Neural cell (in vitro differentiated cells): Measurements from ENCODE around the gene OS9. TPM values are rescaled to one million over a fixed set of nuclear protein-coding genes. Genes with fewer than 3 reads are reported as not detected.

Experiments
- H2AFZ ChIP-seq: fragments of 200-600, 300-800 bp; sonication (generic), shearing (Covaris generic); 2 replicates; pipeline ENCODE4 v1.6.0; 2014; ENCODE audit warnings: low read depth, mild to moderate bottlenecking, antibody characterized with exemption, low read length, moderate library complexity
- H3F3A ChIP-seq: fragments of 200-600 bp; shearing (Covaris generic); 2 replicates; pipeline ENCODE4 v1.6.1; 2016; ENCODE audit warnings: mild to moderate bottlenecking, moderate library complexity, mixed read lengths, antibody characterized with exemption, low read length; ENCODE audit not compliant: insufficient read depth, poor library complexity, severe bottlenecking
- H3K27ac ChIP-seq: fragments of 200-600, 300-800 bp; sonication (generic), shearing (Covaris generic); 2 replicates; pipeline ENCODE4 v1.5.1; 2014; ENCODE audit warnings: mild to moderate bottlenecking, low read length, moderate library complexity
- H3K27me3 ChIP-seq: fragments of 300-800, 200-600 bp; sonication (generic), shearing (Covaris generic); 2 replicates; pipeline ENCODE4 v1.6.0; 2014; ENCODE audit warnings: mild to moderate bottlenecking, low read depth, low read length, moderate library complexity; ENCODE audit not compliant: insufficient read depth
- H3K36me3 ChIP-seq: fragments of 300-800, 200-600 bp; sonication (generic), shearing (Covaris generic); 2 replicates; pipeline ENCODE4 v1.5.1; 2014; ENCODE audit warnings: mild to moderate bottlenecking, antibody characterized with exemption, low read length, moderate library complexity; ENCODE audit not compliant: insufficient read depth
- H3K4me2 ChIP-seq: fragments of 300-800, 200-600 bp; sonication (generic), shearing (Covaris generic); 2 replicates; pipeline ENCODE4 v1.6.0; 2014; ENCODE audit warnings: mild to moderate bottlenecking, low read length
- H3K4me3 ChIP-seq: fragments of 300-800, 200-600 bp; sonication (generic), shearing (Covaris generic); 2 replicates; pipeline ENCODE4 v1.5.1; 2014; ENCODE audit warnings: mild to moderate bottlenecking, low read length, moderate library complexity
- H3K79me2 ChIP-seq: fragments of 200-600 bp; shearing (Covaris generic); replicated peaks from 2 replicates; pipeline ENCODE4 v1.6.0; 2014; ENCODE audit warnings: mild to moderate bottlenecking, low read length, moderate library complexity; ENCODE audit not compliant: insufficient read depth
- H3K9ac ChIP-seq: fragments of 300-800, 200-600 bp; sonication (generic), shearing (Covaris generic); 2 replicates; pipeline ENCODE4 v1.6.1; 2016; ENCODE audit warnings: mild to moderate bottlenecking, low read length, mixed read lengths
- H3K9me2 ChIP-seq: fragments of 200-600 bp; shearing (Covaris generic); 2 replicates; pipeline ENCODE4 v1.6.1; 2016; ENCODE audit warnings: mild to moderate bottlenecking, low read length, mixed read lengths; ENCODE audit not compliant: insufficient read depth
- H3K9me3 ChIP-seq: fragments of 200-600, 300-800 bp; sonication (generic), shearing (Covaris generic); 2 replicates; pipeline ENCODE4 v1.6.1; 2016; ENCODE audit warnings: mild to moderate bottlenecking, mixed run types, low read length, moderate library complexity, mixed read lengths
- H4K20me1 ChIP-seq: fragments of 200-600 bp; shearing (Covaris generic); 2 replicates; pipeline ENCODE4 v1.6.1; 2016; ENCODE audit warnings: mild to moderate bottlenecking, mixed run types; ENCODE audit not compliant: insufficient read depth
- EP300 ChIP-seq: fragments of 450-650 bp; conservative IDR thresholded peaks from 2 replicates; pipeline ENCODE4 v1.6.1; 2014; ENCODE audit warnings: antibody characterized with exemption, mild to moderate bottlenecking, moderate library complexity; ENCODE audit not compliant: poor library complexity, severe bottlenecking
- EZH2 ChIP-seq: fragments of 200-600, 300-800 bp; shearing (Covaris generic), sonication (generic); IDR thresholded peaks from 2 replicates; pipeline ENCODE4 v1.6.1; 2014; ENCODE audit warnings: antibody characterized with exemption, low read length, borderline replicate concordance, mild to moderate bottlenecking; ENCODE audit not compliant: insufficient read depth, poor library complexity, severe bottlenecking
- MXI1 ChIP-seq: fragments of 450-650 bp; conservative IDR thresholded peaks from 2 replicates; pipeline ENCODE4 v1.6.1; 2014; ENCODE audit warnings: antibody characterized with exemption, mild to moderate bottlenecking; ENCODE audit not compliant: poor library complexity, severe bottlenecking
- POLR2AphosphoS5 ChIP-seq: IDR thresholded peaks from 2 replicates; pipeline ENCODE4 v1.6.1; 2012
- RAD21 ChIP-seq: fragments of 450-650 bp; conservative IDR thresholded peaks from 2 replicates; pipeline ENCODE4 v1.6.1; 2014; ENCODE audit warnings: antibody characterized with exemption, mild to moderate bottlenecking, moderate library complexity
- SMC3 ChIP-seq: fragments of 450-650 bp; conservative IDR thresholded peaks from 2 replicates; pipeline ENCODE4 v1.6.1; 2014; ENCODE audit warnings: antibody characterized with exemption, mild to moderate bottlenecking, moderate library complexity; ENCODE audit not compliant: poor library complexity
- TAF1 ChIP-seq: IDR thresholded peaks from 2 replicates; pipeline ENCODE4 v1.6.1; 2012; ENCODE audit warnings: low read depth
- polyA plus RNA-seq: library from polyadenylated mRNA; depleted of rRNA; stranded (reverse); fragments of >200 nt; gene quantifications from 2 replicates; pipeline ENCODE4 v1.2.3, GENCODE V29; 2014
- TF ChIP-seq, protein P1 (sequence below): IDR thresholded peaks from 2 replicates; pipeline ENCODE4 v1.6.1; 2012; ENCODE audit warnings: borderline replicate concordance
- TF ChIP-seq, protein P2 (sequence below): fragments of 450-650 bp; IDR thresholded peaks from 2 replicates; pipeline ENCODE4 v1.5.1; 2014; ENCODE audit warnings: antibody characterized with exemption, mild to moderate bottlenecking, moderate library complexity; ENCODE audit not compliant: poor library complexity, severe bottlenecking

OS9 gene
- polyA plus RNA-seq, 1 donor from 2014 or later: 248 TPM

DNA sequence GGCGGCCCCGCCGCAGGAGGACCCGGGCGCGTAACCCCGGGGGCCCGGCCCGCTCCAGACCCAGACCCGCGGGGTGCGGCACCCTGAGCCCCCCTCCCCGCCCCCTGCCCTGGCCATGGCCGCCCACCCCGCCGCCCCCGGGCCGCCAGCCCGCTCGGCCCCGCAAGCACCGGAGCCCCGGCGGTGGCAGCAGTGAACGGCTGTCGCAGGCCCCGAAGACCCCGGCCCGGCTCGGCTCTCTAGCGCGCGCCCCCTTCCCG lies 61.2 kb downstream of the OS9 start:
- peak overlapping the region; percentile 89 for H3K4me3 ChIP-seq
- peak overlapping the region; percentile 39 for H3K27ac ChIP-seq
- no peaks in the 10 kb centered on the region for H3K27me3 ChIP-seq
- no peaks in the 10 kb centered on the region for H3K36me3 ChIP-seq
- H3F3A ChIP-seq: no peaks in the 10 kb centered on the region
- H3K9ac ChIP-seq: peak overlapping the region; percentile 80
- H3K4me2 ChIP-seq: no peak overlapping the region
- no peaks in the 10 kb centered on the region for H4K20me1 ChIP-seq
- H3K79me2 ChIP-seq: peaks cover 20% of the 10 kb centered on the region
- TF ChIP-seq POLR2AphosphoS5 (no peak), EP300 (no peak), SMC3 (no peak), TAF1 (no peak), RAD21 (no peak), MXI1 (no peak), EZH2 (no peak)
- TF ChIP-seq, protein P1, sequence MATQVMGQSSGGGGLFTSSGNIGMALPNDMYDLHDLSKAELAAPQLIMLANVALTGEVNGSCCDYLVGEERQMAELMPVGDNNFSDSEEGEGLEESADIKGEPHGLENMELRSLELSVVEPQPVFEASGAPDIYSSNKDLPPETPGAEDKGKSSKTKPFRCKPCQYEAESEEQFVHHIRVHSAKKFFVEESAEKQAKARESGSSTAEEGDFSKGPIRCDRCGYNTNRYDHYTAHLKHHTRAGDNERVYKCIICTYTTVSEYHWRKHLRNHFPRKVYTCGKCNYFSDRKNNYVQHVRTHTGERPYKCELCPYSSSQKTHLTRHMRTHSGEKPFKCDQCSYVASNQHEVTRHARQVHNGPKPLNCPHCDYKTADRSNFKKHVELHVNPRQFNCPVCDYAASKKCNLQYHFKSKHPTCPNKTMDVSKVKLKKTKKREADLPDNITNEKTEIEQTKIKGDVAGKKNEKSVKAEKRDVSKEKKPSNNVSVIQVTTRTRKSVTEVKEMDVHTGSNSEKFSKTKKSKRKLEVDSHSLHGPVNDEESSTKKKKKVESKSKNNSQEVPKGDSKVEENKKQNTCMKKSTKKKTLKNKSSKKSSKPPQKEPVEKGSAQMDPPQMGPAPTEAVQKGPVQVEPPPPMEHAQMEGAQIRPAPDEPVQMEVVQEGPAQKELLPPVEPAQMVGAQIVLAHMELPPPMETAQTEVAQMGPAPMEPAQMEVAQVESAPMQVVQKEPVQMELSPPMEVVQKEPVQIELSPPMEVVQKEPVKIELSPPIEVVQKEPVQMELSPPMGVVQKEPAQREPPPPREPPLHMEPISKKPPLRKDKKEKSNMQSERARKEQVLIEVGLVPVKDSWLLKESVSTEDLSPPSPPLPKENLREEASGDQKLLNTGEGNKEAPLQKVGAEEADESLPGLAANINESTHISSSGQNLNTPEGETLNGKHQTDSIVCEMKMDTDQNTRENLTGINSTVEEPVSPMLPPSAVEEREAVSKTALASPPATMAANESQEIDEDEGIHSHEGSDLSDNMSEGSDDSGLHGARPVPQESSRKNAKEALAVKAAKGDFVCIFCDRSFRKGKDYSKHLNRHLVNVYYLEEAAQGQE: no peak
- TF ChIP-seq, protein P2, sequence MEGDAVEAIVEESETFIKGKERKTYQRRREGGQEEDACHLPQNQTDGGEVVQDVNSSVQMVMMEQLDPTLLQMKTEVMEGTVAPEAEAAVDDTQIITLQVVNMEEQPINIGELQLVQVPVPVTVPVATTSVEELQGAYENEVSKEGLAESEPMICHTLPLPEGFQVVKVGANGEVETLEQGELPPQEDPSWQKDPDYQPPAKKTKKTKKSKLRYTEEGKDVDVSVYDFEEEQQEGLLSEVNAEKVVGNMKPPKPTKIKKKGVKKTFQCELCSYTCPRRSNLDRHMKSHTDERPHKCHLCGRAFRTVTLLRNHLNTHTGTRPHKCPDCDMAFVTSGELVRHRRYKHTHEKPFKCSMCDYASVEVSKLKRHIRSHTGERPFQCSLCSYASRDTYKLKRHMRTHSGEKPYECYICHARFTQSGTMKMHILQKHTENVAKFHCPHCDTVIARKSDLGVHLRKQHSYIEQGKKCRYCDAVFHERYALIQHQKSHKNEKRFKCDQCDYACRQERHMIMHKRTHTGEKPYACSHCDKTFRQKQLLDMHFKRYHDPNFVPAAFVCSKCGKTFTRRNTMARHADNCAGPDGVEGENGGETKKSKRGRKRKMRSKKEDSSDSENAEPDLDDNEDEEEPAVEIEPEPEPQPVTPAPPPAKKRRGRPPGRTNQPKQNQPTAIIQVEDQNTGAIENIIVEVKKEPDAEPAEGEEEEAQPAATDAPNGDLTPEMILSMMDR: no peak
- no peaks in the 10 kb centered on the region for H3K9me3 ChIP-seq
- H3K9me2 ChIP-seq: no peaks in the 10 kb centered on the region
- H2AFZ ChIP-seq: no peak overlapping the region

DNA sequence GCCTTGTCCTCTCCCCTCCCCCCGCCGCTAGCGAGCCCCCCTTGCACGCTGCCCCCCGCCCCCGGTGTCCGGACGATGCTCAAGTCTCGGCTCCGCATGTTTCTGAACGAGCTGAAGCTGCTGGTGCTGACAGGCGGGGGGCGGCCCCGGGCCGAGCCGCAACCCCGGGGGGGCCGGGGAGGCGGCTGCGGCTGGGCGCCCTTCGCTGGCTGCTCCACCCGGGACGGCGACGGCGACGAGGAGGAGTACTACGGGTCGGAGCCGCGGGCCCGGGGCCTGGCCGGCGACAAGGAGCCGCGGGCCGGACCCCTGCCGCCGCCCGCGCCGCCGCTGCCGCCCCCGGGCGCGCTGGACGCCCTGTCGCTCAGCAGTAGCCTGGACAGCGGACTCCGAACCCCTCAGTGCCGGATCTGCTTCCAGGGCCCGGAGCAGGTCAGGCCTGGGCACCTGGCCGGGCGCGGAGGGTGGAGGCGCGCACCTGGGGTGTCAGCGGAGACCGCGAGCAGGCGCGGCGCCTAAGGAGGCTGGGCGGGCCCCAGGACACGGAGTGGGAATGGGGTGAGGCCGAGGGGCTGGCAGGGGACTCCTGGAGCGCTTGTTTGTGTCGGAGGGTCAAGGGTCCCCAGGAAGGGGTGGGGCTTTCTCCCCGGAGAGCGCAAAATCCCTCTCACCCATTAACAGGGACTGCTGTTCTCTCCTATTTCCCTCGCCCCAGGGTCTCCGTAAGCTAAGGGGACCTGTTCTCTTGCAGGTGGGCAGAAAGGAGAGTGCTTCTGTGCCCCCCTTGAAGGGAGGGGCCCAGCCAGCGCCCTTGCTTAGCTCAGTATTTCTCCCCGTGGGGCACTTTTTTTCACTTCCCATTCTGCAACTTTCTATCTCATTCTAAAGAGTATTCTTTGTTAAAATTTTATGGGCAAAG lies 61.8 kb downstream of the OS9 start:
- H2AFZ ChIP-seq: no peak overlapping the region
- H3K27ac ChIP-seq: peak overlapping the region; percentile 39

More for the DNA sequence above, 61.8 kb downstream of the OS9 start:
- Histone ChIP-seq H4K20me1 (no peaks in the 10 kb centered on the region), H3K27me3 (no peaks in the 10 kb centered on the region), H3K9me3 (no peaks in the 10 kb centered on the region), H3K9me2 (no peaks in the 10 kb centered on the region), H3K79me2 (peaks cover 14% of the 10 kb centered on the region), H3K4me3 (peak overlapping the region; percentile 89), H3K4me2 (peak overlapping the region; percentile 30), H3K36me3 (no peaks in the 10 kb centered on the region), H3K9ac (peak overlapping the region; percentile 80), H3F3A (no peaks in the 10 kb centered on the region)
- no peak for TF ChIP-seq EP300
- no peak for TF ChIP-seq RAD21
- TF ChIP-seq, protein P1: no peak
